HepG2 (cell line): ENCODE data around the gene INHA. TPM values are rescaled to one million over a fixed set of nuclear protein-coding genes. Genes with fewer than 3 reads are reported as not detected.

ENCODE experiments used
- ATRX ChIP-seq: sonication (generic); formaldehyde crosslinking; IDR thresholded peaks from 2 replicates; pipeline ENCODE4 v1.4.0; 2020; ENCODE audit warnings: missing genetic modification reagents, borderline replicate concordance
- FOXA1 ChIP-seq, 2 experiments: fragments of 450-650 bp in 1 of 2; sonication (generic) in 1 of 2; formaldehyde crosslinking in 1 of 2; IDR thresholded peaks; 2 replicates each; pipeline versions ENCODE4 v1.4.0 to v1.6.1; 2016 to 2020; ENCODE audit warnings: missing genetic modification reagents in 1 of 2
- GZF1 ChIP-seq: sonication (generic); formaldehyde crosslinking; IDR thresholded peaks from 2 replicates; pipeline ENCODE4 v1.5.1; 2020; ENCODE audit warnings: mild to moderate bottlenecking, missing genetic modification reagents
- KLF15 ChIP-seq: sonication (generic); formaldehyde crosslinking; IDR thresholded peaks from 2 replicates; pipeline ENCODE4 v1.8.1; 2023; ENCODE audit warnings: borderline replicate concordance, mild to moderate bottlenecking, inconsistent platforms, missing genetic modification reagents, mixed read lengths
- MNT ChIP-seq: fragments of 450-650 bp; IDR thresholded peaks from 2 replicates; pipeline ENCODE4 v1.6.1; 2016
- NFIB ChIP-seq: sonication (generic); formaldehyde crosslinking; IDR thresholded peaks from 2 replicates; pipeline ENCODE4 v1.9.0; 2021; ENCODE audit warnings: missing genetic modification reagents, mild to moderate bottlenecking, borderline replicate concordance
- RARA ChIP-seq: IDR thresholded peaks from 2 replicates; pipeline ENCODE4 v1.6.1; 2016; ENCODE audit warnings: missing genetic modification reagents, missing compliant biosample characterization
- SP2 ChIP-seq: sonication (generic); formaldehyde crosslinking; IDR thresholded peaks from 2 replicates; pipeline ENCODE4 v1.5.1; 2020; ENCODE audit warnings: mild to moderate bottlenecking, missing genetic modification reagents
- ZFP41 ChIP-seq: sonication (generic); formaldehyde crosslinking; IDR thresholded peaks from 2 replicates; pipeline ENCODE4 v1.4.0; 2020; ENCODE audit warnings: mild to moderate bottlenecking, missing genetic modification reagents, borderline replicate concordance
- ZNF441 ChIP-seq: sonication (generic); formaldehyde crosslinking; IDR thresholded peaks from 2 replicates; pipeline ENCODE4 v1.7.0; 2021; ENCODE audit warnings: missing genetic modification reagents, borderline replicate concordance
- ZNF530 ChIP-seq: sonication (generic); formaldehyde crosslinking; IDR thresholded peaks from 2 replicates; pipeline ENCODE4 v1.5.0; 2020; ENCODE audit warnings: low read depth, mild to moderate bottlenecking, missing genetic modification reagents
- ZNF652 ChIP-seq: IDR thresholded peaks from 2 replicates; pipeline ENCODE4 v1.6.1; 2016; ENCODE audit warnings: low read depth, borderline replicate concordance
- ZNF746 ChIP-seq: sonication (generic); formaldehyde crosslinking; IDR thresholded peaks from 2 replicates; pipeline ENCODE4 v1.8.0; 2022; ENCODE audit warnings: mild to moderate bottlenecking, missing genetic modification reagents
- ZNF773 ChIP-seq: sonication (generic); formaldehyde crosslinking; IDR thresholded peaks from 2 replicates; pipeline ENCODE4 v1.4.0; 2020; ENCODE audit warnings: missing genetic modification reagents, borderline replicate concordance
- ZNF816 ChIP-seq: sonication (generic); formaldehyde crosslinking; IDR thresholded peaks from 2 replicates; pipeline ENCODE4 v1.8.0; 2022; ENCODE audit warnings: missing genetic modification reagents, mild to moderate bottlenecking, borderline replicate concordance
- polyA plus RNA-seq, 8 experiments: library from polyadenylated mRNA; depleted of rRNA in 3 of 8; stranded (reverse) in 7 of 8; unstranded in 1 of 8; fragments of >200 nt; fragmentation: Illumina TruSeq in 4 of 8; extraction: Trizol in 4 of 8; gene quantifications; 2 replicates each; pipeline versions ENCODE4 v1.2.1 to v1.2.3, GENCODE V29; 2011 to 2016; ENCODE audit warnings: low read depth in 4 of 8, missing spikeins in 1 of 8, mixed read lengths in 1 of 8; ENCODE audit not compliant: insufficient read depth in 1 of 8
- total RNA-seq, 5 experiments: library from RNA; depleted of rRNA; stranded (reverse); fragments of >200 nt; fragmentation: Illumina TruSeq; extraction: Trizol; gene quantifications; 2 replicates each; pipeline ENCODE4 v1.2.3, GENCODE V29; 2016; ENCODE audit warnings: low read depth in 1 of 5
- TF ChIP-seq, protein P1 (sequence below): IDR thresholded peaks from 2 replicates; pipeline ENCODE4 v1.6.1; 2016; ENCODE audit warnings: missing compliant biosample characterization, missing genetic modification reagents, borderline replicate concordance
- TF ChIP-seq, protein P2 (sequence below): sonication (generic); formaldehyde crosslinking; IDR thresholded peaks from 2 replicates; pipeline ENCODE4 v1.4.0; 2020; ENCODE audit warnings: mild to moderate bottlenecking, missing genetic modification reagents

The INHA gene
- total and polyA plus RNA-seq, 2 of the 13 experiments (the other 11 are each of a cell fraction or from before 2014, with no cell fraction given), result 4.1 to 15.2 TPM

DNA sequence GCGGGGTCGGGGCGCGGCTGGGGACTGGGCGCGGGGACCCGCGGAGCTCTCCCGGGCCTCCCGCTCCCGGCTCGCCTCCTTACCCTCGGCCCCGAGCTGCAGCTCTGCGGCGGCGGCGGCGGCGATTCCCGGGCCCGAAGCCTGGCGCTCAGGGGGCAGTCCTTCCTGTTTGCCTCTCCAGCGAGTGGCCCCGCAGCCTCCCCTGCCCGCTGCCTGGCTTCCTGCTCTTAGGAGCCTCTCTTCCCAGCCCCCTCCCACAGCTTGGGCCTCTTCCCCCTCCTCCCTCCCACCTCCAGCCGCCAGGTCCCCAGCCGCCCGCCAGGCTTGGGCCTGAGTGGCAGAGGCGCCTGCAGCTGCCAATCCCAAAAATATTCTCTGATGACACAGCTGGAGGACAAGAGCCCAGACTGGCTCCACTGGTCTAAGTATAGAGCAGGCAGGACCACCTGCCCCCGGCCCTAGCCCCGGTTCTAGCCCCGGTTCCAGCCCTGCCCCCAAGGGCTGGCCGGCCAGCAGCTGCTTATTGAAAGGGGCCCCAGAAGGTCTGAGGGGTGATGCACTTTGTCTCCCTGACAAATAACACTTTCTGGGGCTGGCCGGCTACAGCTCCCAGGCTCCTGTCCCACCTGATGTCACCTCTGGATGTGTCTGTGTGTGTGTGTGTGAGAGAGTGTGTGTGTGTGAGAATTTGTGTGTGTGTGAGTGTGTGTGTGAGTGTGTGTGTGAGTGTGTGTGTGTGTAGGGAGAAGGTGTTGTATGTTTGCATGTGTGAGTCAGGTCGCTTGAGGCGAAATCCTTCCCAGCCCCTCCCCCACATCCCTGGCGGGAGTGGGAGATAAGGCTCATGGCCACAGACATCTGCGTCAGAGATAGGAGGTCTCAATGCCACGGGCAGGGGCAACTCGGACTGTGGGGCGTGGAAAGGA is 536 bp upstream of the INHA start, which contains the start of gene OBSL1 (continued):
- TF ChIP-seq, protein P1, sequence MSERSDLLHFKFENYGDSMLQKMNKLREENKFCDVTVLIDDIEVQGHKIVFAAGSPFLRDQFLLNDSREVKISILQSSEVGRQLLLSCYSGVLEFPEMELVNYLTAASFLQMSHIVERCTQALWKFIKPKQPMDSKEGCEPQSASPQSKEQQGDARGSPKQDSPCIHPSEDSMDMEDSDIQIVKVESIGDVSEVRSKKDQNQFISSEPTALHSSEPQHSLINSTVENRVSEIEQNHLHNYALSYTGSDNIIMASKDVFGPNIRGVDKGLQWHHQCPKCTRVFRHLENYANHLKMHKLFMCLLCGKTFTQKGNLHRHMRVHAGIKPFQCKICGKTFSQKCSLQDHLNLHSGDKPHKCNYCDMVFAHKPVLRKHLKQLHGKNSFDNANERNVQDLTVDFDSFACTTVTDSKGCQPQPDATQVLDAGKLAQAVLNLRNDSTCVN (CRISPR knock-in tag), result no peak
- TF ChIP-seq ZNF746 (CRISPR knock-in tag), result peak; percentile 91
- no peak for TF ChIP-seq ATRX (CRISPR knock-in tag)
- TF ChIP-seq ZNF816 (CRISPR knock-in tag), result no peak
- no peak for TF ChIP-seq ZNF652 (CRISPR knock-in tag)
- 0 out of 2 replicates have a peak, but pooled peaks have one; percentile 38 for TF ChIP-seq MNT
- TF ChIP-seq, protein P2, sequence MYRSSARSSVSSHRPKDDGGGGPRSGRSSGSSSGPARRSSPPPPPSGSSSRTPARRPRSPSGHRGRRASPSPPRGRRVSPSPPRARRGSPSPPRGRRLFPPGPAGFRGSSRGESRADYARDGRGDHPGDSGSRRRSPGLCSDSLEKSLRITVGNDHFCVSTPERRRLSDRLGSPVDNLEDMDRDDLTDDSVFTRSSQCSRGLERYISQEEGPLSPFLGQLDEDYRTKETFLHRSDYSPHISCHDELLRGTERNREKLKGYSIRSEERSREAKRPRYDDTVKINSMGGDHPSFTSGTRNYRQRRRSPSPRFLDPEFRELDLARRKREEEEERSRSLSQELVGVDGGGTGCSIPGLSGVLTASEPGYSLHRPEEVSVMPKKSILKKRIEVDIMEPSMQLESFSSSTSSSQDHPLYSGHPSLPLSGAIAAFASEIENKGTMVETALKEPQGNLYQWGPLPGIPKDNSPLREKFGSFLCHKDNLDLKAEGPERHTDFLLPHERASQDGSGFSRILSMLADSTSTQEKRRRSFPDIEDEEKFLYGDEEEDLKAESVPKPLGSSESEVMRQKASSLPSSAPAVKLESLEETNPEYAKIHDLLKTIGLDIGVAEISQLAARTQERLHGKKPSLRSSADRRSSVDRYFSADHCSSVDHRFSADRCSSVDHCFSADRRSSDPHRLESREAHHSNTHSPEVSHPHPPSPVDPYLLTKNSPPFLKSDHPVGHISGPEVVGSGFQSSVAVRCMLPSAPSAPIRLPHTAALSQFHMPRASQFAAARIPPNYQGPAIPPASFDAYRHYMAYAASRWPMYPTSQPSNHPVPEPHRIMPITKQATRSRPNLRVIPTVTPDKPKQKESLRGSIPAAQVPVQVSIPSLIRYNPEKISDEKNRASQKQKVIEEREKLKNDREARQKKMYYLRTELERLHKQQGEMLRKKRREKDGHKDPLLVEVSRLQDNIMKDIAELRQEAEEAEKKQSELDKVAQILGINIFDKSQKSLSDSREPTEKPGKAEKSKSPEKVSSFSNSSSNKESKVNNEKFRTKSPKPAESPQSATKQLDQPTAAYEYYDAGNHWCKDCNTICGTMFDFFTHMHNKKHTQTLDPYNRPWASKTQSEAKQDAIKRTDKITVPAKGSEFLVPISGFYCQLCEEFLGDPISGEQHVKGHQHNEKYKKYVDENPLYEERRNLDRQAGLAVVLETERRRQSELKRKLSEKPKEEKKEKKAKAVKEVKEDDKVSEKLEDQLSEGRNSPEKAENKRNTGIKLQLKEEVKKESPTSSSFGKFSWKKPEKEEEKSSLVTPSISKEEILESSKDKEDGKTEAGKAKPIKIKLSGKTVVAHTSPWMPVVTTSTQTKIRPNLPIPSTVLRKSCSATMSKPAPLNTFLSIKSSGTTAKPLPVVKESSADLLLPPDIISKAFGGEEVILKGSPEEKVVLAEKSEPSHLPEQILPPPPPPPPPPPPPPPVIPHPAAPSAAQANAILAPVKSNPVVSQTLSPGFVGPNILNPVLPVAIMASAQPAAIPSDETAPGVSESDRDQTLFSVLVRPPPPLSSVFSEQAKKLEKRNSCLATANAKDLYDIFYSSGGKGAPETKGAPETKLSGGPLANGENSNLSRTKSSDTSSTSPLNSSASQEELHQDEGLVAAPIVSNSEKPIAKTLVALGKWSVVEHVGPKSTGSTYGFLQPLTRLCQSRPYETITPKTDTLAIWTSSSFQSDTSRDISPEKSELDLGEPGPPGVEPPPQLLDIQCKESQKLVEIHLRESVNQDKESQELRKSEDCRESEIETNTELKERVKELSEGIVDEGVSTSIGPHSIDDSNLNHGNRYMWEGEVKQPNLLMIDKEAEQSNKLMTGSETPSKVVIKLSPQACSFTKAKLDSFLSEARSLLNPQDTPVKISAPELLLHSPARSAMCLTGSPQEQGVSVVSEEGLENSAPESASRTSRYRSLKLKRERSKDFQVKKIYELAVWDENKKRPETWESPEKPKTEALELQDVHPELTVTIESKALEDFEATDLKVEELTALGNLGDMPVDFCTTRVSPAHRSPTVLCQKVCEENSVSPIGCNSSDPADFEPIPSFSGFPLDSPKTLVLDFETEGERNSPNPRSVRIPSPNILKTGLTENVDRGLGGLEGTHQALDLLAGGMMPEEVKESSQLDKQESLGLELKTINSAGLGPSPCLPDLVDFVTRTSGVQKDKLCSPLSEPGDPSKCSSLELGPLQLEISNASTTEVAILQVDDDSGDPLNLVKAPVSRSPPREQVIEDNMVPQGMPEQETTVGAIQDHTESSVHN (CRISPR knock-in tag), result peak; percentile 33; the same call in 1 of the 2 replicates
- TF ChIP-seq SP2, result no peak; the same call in 1 of the 2 replicates
- TF ChIP-seq KLF15 (CRISPR knock-in tag), result peak; percentile 32; the same call in 1 of the 2 replicates
- TF ChIP-seq NFIB (CRISPR knock-in tag), result no peak
- TF ChIP-seq ZNF441, result peak; percentile 16
- TF ChIP-seq ZNF530 (CRISPR knock-in tag), result no peak
- peak; percentile 34; the same call in 1 of the 2 replicates for TF ChIP-seq FOXA1 (IDR thresholded peaks at IDR 0.05)
- TF ChIP-seq FOXA1 (CRISPR knock-in tag; IDR thresholded peaks at IDR 0.05), result peak; percentile 14; the same call in 1 of the 2 replicates
- TF ChIP-seq GZF1 (CRISPR knock-in tag), result peak; percentile 58; the same call in 1 of the 2 replicates
- TF ChIP-seq ZFP41 (CRISPR knock-in tag), result no peak; the same call in 1 of the 2 replicates
- no peak for TF ChIP-seq ZNF773 (CRISPR knock-in tag)
- TF ChIP-seq RARA (CRISPR knock-in tag), result peak; percentile 74
